HG02938 (cell line): ENCODE data around the gene PRKAG1.
A peak's percentile ranks its signal among the peaks of the same experiment; 100 is the strongest.

ENCODE experiments used
- ATAC-seq: cut with Tn5 transposase; IDR thresholded peaks from one replicate; pipeline ENCODE4 v1.9.1; 2021; ENCODE audit warnings: mild to moderate bottlenecking, moderate library complexity; ENCODE audit not compliant: unreplicated experiment

PRKAG1 gene

DNA sequence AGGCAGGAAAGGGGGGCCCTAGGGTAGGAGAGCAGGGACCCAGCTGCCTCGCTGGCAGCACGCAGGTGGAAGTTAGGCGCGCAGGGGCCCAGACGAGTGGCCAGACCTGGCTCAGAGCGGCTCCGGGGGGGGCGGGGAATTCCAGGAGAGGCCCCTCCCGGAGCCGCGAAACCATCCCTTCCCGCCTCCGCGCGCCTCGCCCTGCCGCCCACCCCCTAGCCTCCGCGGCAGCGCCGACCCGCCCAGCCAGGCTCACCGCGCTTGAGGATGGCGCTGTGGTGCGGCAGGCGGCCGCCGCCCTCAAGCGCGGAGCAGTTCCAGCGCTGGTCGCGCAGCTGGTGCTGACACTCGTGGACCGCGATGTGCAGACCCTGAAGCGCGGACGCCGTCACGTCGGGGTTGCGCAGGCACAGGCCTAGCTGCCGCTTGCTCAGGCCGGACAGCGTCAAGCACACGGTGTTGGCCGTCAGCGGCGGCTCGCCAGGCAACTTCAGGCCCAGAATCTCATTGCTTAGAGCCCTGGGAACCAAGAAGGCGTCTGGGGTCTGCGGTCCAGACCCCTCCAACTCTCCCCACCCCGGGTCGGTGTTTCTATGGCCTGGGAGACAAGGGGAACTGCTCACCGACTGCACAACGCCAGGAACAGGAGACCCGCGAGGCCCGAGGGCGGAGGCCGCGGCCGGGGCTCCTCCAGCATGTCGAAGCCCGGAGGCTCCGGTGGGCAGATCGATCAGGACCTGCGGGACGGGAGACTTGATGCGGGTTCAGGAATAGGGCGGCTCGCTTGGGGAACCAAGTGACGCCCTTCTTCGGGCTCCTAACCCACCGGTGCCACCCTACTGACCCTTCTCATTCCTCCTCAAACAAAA lies 48.5 kb downstream of the PRKAG1 start:
- ATAC-seq: no peak

DNA sequence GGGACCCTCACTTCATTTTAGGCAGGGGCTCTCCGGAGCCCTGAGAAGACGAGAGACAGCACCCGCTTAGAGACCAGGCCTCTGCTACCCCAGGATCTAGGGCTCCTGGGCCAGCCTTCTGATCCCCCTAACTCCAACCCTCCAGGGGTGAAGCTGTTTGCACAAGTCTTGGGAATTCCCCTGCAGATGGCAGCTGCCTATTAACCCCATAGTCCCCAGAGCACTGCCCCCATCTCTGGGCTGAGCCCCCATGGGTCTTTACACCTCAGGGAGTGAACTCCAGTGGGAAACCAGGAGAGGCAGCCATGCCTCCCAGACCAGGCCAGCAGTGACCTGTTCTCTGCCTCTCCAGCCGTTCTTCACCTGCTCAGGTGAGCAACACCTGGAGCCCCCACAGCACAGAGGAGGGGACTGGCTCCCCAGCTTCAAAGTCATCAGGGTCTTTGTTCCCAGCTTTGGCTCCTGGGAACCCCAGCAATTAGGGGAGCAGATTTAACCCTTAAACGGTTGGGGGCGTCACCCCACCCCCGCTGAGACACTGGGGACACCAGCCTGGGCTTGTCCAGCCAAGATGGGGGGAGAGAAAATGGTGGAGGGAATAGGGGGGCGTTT lies 49.3 kb downstream of the PRKAG1 start:
- no peak for ATAC-seq

DNA sequence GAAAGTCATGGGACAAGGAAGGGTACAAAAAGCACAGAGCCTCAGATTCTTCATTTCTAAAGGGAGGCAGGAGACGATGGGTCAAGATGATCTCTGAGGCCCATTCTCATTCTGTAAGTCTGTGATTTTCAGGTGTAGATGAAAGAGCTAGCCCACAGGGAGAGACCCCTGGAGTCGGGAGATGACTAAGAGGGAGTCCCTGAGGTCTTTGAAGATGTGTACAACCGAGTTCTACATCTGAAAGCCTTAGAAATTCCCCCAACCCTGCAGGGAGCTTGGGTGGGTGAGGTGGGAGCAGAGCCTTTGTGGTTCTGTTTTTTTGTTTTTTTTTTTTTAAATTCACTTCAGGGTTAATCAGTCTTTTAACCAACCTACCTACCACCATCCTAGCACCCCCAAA lies 50.1 kb downstream of the PRKAG1 start:
- no peak for ATAC-seq

DNA sequence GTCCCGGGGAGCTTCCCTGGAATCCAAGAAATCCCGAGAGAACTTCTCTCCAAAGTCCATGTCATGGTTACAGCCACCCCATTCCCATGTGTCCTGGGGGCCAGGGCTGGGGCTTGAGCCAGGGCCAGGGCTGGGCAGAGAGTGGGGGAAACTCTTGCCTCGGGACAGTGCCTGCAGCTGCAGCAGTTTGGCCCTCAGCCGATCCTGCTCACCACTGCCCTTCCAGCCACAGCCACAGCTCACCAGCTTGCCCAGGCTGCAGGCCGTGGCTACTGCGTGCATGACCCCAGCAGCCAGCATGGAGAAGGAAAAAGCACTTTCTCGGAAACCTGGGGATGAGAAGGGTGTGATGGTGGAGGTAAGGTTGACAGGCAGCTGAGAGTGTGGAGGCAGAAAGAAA lies 50.6 kb downstream of the PRKAG1 start:
- ATAC-seq: no peak

DNA sequence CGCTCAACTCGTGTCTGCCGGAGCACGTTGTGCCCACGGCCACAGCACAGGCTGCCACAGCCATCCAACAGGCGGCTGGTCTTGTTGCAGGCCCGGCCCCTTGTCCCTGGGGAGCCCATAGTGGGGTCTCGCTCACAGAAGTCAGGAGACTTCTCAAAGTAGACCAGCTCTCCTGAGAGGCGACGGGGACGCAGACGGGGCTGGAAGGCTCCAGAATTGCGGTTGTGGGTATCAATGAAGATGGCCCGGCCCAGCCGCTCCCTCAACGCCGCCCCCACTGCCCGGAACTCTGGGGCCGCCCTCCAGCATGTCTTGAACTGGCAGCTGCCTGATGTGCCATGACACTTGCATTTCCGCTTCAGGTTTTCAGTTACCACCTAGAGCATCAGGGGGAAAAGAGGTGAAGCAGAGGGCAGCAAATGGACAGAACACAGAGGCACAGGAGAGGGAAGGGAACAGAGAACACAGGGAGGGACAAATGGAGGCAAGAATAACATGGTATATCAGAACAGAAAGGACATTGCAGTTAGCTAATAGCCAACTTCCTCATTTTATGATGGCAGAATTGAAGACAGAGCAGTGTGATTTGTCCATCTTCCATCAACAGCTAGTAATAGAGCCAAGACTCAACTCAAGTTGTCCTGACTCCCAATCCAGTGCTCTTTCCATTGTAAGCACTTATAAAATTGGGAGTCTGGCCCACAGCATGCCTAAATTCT lies 52.2 kb downstream of the PRKAG1 start:
- ATAC-seq: no peak

DNA sequence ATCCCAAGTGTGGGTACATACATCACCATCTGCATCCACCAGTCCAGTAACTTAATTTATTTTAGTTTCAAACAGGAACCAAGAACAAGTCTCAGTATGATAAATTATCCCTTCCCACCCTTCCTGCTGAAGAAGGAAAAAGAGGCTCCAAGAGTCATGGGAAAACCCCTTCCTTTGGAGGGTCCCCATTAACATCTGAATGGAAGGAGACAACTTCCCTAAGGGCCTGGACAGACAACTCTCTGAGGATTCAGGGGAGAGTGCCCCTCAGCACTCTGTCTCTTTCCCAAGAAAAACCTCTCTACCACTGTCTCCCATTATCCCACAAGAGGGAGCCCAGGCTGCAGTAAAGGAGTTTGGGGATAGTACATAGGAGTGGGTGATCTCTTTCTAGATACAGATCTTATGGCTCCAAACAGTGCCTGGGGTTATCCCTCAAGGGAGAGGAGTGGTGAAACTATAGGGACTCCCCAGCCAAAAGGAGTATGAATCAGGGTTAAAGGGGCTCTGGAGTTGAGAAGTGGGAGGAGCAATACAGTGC lies 53.2 kb downstream of the PRKAG1 start:
- ATAC-seq: no peak

DNA sequence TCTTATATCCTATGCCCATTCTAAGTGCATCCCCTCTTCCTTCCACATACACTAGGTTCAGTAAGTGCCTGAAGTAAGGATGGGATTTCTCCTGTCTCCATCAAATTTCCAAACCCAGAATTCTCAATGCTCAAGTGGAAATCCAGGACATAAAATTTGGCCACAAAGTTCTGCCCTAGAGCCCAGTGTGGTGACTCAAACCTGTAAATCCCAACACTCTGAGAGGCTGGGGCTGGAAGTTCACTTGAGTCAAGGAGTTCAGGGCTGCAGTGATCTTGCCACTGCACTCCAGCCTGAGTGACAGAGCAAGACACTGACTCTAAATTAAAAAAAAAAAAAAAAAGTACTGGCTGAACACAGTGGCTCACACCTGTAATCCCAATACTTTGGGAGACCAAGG lies 56.8 kb downstream of the PRKAG1 start:
- ATAC-seq: no peak

DNA sequence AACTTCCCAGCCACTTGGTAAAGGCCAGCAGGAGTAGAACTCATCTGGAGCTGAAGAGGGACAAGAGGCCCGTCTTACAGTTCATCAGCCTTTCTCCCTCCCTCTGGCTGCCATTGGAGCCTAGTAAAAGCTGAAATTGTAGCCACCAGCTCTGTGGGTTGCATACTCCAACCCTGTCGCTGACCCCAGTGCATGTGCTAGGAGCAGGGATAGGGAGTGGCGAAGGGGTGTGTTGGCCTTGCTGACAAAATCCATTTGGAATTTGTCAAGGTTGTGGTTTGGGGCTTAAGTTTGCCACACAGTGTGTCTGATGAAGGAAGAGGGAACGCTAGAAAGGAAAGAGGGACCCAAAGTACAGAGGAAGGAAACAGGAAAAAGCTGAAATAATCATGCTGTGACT lies 57.2 kb downstream of the PRKAG1 start:
- ATAC-seq: no peak

DNA sequence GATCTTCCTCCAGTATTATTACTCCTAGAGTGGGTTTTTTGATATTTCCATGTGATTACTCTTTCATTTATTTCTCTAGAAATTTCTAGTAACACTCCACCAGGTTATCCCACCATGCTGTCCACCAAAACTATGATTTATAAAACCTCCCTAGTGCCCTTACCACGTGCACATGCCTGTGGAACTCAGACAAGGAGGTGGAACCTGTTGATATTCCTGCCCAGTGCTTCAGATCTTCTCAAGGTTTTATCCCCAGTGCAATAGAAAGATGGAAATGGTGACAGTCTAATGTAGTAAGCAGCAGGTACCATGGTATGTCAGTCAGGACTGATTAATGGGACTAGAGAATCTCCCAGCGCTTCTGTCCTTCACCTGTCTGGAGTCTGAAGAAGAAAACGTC lies 57.7 kb downstream of the PRKAG1 start:
- no peak for ATAC-seq

DNA sequence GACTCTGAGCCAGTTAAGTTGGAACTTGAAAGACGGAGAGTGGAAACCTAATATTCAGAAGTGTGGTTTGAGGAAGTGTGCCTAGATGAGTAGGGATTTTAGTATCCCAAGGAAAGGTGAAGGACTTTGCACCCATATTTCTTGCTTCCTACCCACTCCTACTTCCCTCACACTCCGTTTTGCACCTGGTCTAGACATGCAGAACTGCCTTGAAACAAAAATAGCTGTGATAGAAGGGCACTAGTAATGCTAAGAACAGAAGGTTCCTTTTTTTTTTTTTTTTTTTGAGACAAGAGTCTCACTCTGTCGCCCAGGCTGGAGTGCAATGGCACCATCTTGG lies 60.6 kb downstream of the PRKAG1 start:
- ATAC-seq: no peak

DNA sequence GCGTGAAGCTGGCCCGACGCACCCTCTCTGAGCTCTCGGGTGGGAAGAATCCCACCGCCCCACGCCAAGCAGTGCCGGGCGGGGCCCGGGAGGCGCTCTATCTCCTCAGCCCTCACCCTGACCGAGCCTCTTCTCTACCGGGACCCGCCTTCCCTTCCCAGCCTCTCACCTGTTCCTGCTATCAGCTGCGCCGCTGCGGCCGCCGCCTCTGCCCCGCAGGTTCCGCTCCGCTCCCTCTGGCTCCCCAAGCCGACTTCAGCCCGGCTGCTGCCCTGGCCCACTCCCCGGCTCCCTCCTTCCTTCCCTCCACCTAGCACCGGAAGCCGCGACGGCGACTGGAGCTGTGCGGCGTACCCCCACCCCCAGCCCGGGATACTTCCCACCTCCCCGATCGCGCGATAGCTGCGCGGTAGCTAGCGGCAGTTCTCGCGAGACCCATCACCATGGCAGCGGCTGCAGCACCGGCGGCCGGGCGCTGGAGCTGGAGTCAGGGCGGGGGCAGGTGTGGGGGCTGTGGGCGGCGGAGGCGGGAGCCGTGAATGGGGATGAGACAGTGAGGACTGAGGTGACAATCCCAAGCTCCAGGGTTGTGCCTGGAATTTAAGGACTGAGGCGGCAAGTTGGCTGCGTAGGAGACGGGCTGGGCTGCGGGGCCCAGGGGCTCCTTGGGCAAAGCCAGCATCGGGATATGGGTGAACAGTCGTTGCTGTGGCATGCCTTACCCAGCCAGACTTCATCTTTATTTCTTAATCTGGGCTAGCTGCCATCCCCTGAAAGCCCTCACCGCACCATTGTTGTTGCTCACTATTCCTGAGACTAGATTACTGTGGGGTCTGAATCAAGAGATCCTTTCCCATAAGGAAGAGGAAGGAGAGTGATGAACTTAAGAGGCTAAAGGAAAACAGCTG lies 61.2 kb downstream of the PRKAG1 start, which contains the start of gene ARF3:
Gene ARF3 (minus strand): TSS at position 347 of the 908 bp plus-strand sequence. CDS start 16,392 bp downstream, outside the sequence.
- peak; percentile 81 for ATAC-seq

DNA sequence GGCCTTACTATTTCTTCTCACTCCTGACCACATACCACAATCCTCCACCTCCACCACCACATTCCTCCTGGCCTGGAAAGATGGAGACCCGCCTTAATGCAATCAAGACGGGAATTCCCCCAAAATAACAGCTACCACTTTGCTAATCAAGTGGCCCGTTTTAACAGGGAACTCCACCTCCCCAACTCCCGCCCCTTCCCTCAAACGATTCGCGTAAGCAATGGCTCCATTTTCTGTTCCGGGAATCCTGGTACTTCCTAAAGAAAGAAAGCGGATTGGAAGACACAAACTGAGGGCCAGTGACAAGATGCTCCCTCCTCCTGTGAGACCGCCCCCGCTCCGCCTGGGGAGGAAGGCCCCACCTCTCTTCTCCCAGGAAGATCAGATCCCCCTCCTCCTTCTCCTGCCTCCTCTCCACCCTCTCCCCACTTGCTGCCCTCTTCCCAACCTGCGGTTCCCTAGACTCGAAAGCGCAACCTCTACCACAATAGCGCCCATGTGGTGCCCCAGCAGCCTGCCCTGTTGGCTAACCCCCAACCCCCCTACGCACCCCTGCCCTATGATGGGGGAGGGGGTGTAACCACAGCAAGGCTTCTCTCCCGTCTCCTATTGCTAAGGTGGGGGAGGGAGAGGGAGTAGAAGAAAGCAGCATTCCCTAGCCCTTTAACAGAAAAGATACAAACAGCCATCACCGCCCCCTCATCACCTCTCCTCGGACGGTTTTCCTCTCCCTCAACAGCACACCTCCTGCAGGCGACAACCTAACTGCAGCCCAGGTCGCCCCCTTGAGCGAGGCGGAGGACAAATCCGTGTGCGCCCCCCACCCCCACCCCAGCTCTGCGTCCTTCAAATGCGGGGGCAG lies 62.1 kb downstream of the PRKAG1 start:
- ATAC-seq: peak; percentile 13

DNA sequence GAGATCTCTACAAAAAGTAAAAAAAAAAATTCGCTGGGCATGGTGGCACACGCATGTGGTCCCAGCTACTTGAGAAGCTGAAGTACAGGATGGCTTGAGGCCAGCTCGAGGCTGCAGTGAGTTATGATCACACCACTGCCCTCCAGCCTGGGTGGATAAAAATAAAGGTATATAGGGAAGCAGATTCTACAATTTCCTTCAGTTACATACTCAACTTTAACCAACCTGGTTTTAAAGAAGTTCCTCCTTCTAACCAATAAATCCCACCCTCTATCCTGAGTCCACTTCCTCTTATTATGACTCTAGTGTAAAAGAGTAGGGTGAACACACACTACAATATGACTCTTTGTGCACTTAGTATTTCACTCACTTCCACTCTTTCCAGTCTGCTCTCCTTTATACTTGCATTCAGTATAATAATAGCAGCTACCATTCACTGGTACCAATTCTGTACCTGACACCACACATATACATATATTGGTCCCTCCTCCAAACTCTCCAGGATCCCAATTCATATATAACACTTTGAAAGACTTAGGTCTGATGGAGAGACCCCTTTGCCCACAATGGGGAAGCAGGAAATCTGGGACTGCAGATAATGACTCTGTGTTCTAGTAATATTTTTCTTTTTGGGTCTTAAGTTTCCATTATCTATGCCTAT lies 63.6 kb downstream of the PRKAG1 start:
- no peak for ATAC-seq

DNA sequence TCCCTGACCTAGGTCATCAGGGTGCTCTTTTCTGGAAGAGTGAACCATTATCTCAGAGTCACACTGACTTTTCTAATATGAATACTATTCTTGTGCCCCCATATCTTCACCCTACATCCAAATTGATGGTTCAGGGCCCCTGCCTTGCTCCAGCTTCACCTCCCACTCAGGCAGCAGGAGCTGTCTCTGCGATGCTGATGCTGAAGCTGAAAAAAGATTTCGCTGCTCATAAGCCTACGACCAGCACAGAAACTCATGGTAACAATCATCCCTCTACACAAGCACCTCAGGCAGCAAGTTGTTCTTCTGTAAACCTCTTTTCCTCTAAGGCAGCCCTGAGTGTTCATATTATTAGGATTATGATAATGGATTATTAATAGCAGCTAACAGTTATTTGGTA lies 64.5 kb downstream of the PRKAG1 start:
- ATAC-seq: no peak

DNA sequence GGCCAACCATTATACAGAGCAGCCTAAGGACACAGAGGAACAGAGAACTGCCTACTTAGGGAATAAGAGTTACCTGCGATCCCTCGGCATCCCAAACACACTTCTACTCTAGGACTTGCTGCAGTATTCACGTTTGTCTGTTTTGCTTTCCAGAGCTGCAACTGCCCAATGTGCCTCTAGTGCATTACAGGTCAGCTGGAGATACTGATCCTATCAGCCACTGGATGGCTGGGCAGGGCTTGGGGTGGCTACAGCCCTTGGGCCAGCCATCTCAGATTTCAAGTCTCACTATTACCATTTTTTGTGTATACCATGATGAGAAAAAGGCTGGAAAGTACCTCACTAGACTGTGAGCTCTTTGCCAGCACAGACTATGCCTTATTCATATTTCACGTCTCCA lies 65.9 kb downstream of the PRKAG1 start:
- no peak for ATAC-seq
